Measurements from ENCODE around the gene NLRP11. TPM values are rescaled to one million over a fixed set of nuclear protein-coding genes. Genes with fewer than 3 reads are reported as not detected.

NLRP11 gene
- total RNA-seq (not detected), total RNA-seq (0 to 0.38 (median 0) reads per million in 29 experiments)
- not detected for total RNA-seq (2013)

- Histone ChIP-seq H3K9me3 (no peaks in the 10 kb centered on the region), H3K4me1 (ENCODE audit: control insufficient read depth in 1 of 2, extremely low read depth in 1 of 2, insufficient read depth in 2 of 2, low read length in 2 of 2) (no peaks in the 10 kb centered on the region), H3K27ac (ENCODE audit: low read length) (no peak within 1 kb of the TSS), H3K27me3 (replicated peaks in 1 of 2; ENCODE audit: control insufficient read depth in 2 of 2, extremely low read depth in 1 of 2, insufficient read depth in 2 of 2, low read length in 1 of 2) (peaks cover 0 to 2% of the 10 kb centered on the region in 2 experiments), H3K4me3 (ENCODE audit: control insufficient read depth in 1 of 2, extremely low read depth in 1 of 2, low read length in 1 of 2) (no peak within 1 kb of the TSS), H3K36me3 (ENCODE audit: control insufficient read depth in 2 of 2, extremely low read depth in 1 of 2, insufficient read depth in 1 of 2, low read length in 1 of 2) (no peaks in the 10 kb centered on the region)
- peaks cover 0 to 4% (median under 1%) of the 10 kb centered on the region in 3 donors for H3K9me3 Mint-ChIP-seq
- no peak within 1 kb of the TSS for H3K4me3 Mint-ChIP-seq
- H3K27ac Mint-ChIP-seq: no peak within 1 kb of the TSS
- no peaks in the 10 kb centered on the region for H3K4me1 Mint-ChIP-seq
- H3K36me3 Mint-ChIP-seq: no peaks in the 10 kb centered on the region
- POLR2A ChIA-PET: no interaction called here
- ATAC-seq (replicated peaks in 1 of 4): no peak
- CTCF ChIA-PET: no interaction called here
- WGBS (ENCODE audit: insufficient coverage): 85% methylated on average over 7 of the region's 10 CpGs
- no peak for DNase-seq
- H3K27me3 Mint-ChIP-seq: peaks cover 0 to 4% of the 10 kb centered on the region in 2 donors
These were observed at the start of gene NLRP11 for GRCh38 chr19:55831846-55832245. Gene NLRP11, minus strand, starts transcription at chr19:55831999. Its CDS starts 13,825 bp downstream, at chr19:55818174.

- no peak for ATAC-seq (replicated peaks in 1 of 4)
- H3K4me3 Mint-ChIP-seq: no peak overlapping the region
- 42% methylated on average over 3 of the region's 3 CpGs for WGBS (ENCODE audit: insufficient coverage)
These were observed 45.4 kb upstream of the NLRP11 start for GRCh38 chr19:55877211-55877610.

DNA sequence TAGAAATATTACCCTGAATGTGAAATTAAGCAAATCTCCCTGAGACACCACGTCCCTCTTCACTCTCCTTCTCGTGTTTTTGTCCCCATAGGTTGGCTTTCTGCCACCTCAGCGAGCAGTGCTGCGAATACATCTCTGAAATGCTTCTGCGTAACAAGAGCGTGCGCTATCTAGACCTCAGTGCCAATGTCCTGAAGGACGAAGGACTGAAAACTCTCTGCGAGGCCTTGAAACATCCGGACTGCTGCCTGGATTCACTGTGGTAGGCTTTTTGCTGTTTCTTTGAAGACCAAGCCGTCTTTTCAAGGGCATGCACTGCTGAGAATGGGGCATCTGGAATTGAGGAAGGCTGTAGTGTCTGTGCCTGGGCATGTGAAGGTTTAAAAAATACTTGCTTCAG, 38.9 kb upstream of the NLRP11 start:
- no peaks in the 10 kb centered on the region for H3K4me1 ChIP-seq (ENCODE audit: control insufficient read depth in 1 of 2, extremely low read depth in 1 of 2, insufficient read depth in 2 of 2, low read length in 2 of 2)
- POLR2A ChIA-PET: no interaction called here
- ATAC-seq (replicated peaks in 1 of 4): no peak

More at GRCh38 chr19:55877211-55877610, 45.4 kb upstream of the NLRP11 start:
- H3K27ac Mint-ChIP-seq: no peak overlapping the region
- H3K27me3 ChIP-seq (replicated peaks in 1 of 2; ENCODE audit: control insufficient read depth in 2 of 2, extremely low read depth in 1 of 2, insufficient read depth in 2 of 2, low read length in 1 of 2): peaks cover 0 to 3% of the 10 kb centered on the region in 2 experiments
- no peak overlapping the region for H3K27ac ChIP-seq (ENCODE audit: low read length)
- H3K9me3 Mint-ChIP-seq: peaks cover 25 to 34% (median 32%) of the 10 kb centered on the region in 3 donors
- H3K36me3 ChIP-seq (ENCODE audit: control insufficient read depth in 2 of 2, extremely low read depth in 1 of 2, insufficient read depth in 1 of 2, low read length in 1 of 2): no peaks in the 10 kb centered on the region
- H3K4me1 Mint-ChIP-seq: no peaks in the 10 kb centered on the region
- CTCF ChIA-PET: no interaction called here
- POLR2A ChIA-PET: no interaction called here
- H3K4me1 ChIP-seq (ENCODE audit: control insufficient read depth in 1 of 2, extremely low read depth in 1 of 2, insufficient read depth in 2 of 2, low read length in 2 of 2): no peaks in the 10 kb centered on the region
- DNase-seq: no peak
- H3K9me3 ChIP-seq: no peaks in the 10 kb centered on the region
- no peaks in the 10 kb centered on the region for H3K27me3 Mint-ChIP-seq
- no peaks in the 10 kb centered on the region for H3K36me3 Mint-ChIP-seq
- H3K4me3 ChIP-seq (ENCODE audit: control insufficient read depth in 1 of 2, extremely low read depth in 1 of 2, low read length in 1 of 2): no peak overlapping the region

DNA sequence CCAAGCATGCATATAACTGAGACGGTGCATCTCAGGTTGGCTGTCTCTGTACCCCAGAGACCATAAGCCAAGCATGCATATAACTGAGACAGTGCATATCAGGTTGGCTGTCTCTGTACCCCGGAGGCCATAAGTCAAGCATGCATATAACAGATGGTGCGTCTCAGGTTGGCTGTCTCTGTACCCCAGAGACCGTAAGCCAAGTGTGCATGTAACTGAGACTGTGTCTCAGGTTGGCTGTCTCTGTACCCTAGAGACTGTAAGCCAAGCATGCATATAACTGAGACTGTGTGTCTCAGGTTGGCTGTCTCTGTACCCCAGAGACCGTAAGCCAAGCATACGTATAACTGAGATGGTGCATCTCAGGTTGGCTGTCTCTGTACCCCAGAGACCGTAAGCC, 35.3 kb upstream of the NLRP11 start:
- Histone ChIP-seq H3K27ac (ENCODE audit: low read length) (no peak overlapping the region), H3K4me1 (ENCODE audit: control insufficient read depth in 1 of 2, extremely low read depth in 1 of 2, insufficient read depth in 2 of 2, low read length in 2 of 2) (no peaks in the 10 kb centered on the region), H3K27me3 (replicated peaks in 1 of 2; ENCODE audit: control insufficient read depth in 2 of 2, extremely low read depth in 1 of 2, insufficient read depth in 2 of 2, low read length in 1 of 2) (peaks cover 0 to 9% of the 10 kb centered on the region in 2 experiments), H3K4me3 (ENCODE audit: control insufficient read depth in 1 of 2, extremely low read depth in 1 of 2, low read length in 1 of 2) (no peak overlapping the region), H3K36me3 (ENCODE audit: control insufficient read depth in 2 of 2, extremely low read depth in 1 of 2, insufficient read depth in 1 of 2, low read length in 1 of 2) (no peaks in the 10 kb centered on the region), H3K9me3 (no peaks in the 10 kb centered on the region)
- peaks cover 15 to 22% (median 21%) of the 10 kb centered on the region in 3 donors for H3K9me3 Mint-ChIP-seq
- CTCF ChIA-PET: no interaction called here
- peaks cover 5 to 7% of the 10 kb centered on the region in 2 donors for H3K27me3 Mint-ChIP-seq
- no peak overlapping the region for H3K4me3 Mint-ChIP-seq
- POLR2A ChIA-PET: no interaction called here
- 92% methylated on average over 7 of the region's 7 CpGs for WGBS (ENCODE audit: insufficient coverage)
- no peaks in the 10 kb centered on the region for H3K36me3 Mint-ChIP-seq
- no peaks in the 10 kb centered on the region for H3K4me1 Mint-ChIP-seq
- H3K27ac Mint-ChIP-seq: no peak overlapping the region
- no peak for ATAC-seq (replicated peaks in 1 of 4)
- DNase-seq: no peak

More for the DNA sequence above, 38.9 kb upstream of the NLRP11 start:
- peaks cover 5 to 7% of the 10 kb centered on the region in 2 donors for H3K27me3 Mint-ChIP-seq
- H3K27ac Mint-ChIP-seq: no peak overlapping the region
- Histone ChIP-seq H3K36me3 (ENCODE audit: control insufficient read depth in 2 of 2, extremely low read depth in 1 of 2, insufficient read depth in 1 of 2, low read length in 1 of 2) (no peaks in the 10 kb centered on the region), H3K9me3 (no peaks in the 10 kb centered on the region), H3K27me3 (replicated peaks in 1 of 2; ENCODE audit: control insufficient read depth in 2 of 2, extremely low read depth in 1 of 2, insufficient read depth in 2 of 2, low read length in 1 of 2) (peaks cover 0 to 8% of the 10 kb centered on the region in 2 experiments), H3K4me3 (ENCODE audit: control insufficient read depth in 1 of 2, extremely low read depth in 1 of 2, low read length in 1 of 2) (no peak overlapping the region), H3K27ac (ENCODE audit: low read length) (no peak overlapping the region)
- H3K36me3 Mint-ChIP-seq: no peaks in the 10 kb centered on the region
- WGBS (ENCODE audit: insufficient coverage): 81% methylated on average over 11 of the region's 11 CpGs
- H3K4me1 Mint-ChIP-seq: no peaks in the 10 kb centered on the region
- CTCF ChIA-PET: no interaction called here
- DNase-seq: no peak
- H3K9me3 Mint-ChIP-seq: peaks cover 12 to 25% (median 21%) of the 10 kb centered on the region in 3 donors
- H3K4me3 Mint-ChIP-seq: no peak overlapping the region

- WGBS (ENCODE audit: insufficient coverage): 45% methylated on average over 2 of the region's 3 CpGs
- DNase-seq: no peak
- POLR2A ChIA-PET: no interaction called here
- ATAC-seq (replicated peaks in 1 of 4): no peak
- CTCF ChIA-PET: no interaction called here
- H3K36me3 ChIP-seq (ENCODE audit: control insufficient read depth in 2 of 2, extremely low read depth in 1 of 2, insufficient read depth in 1 of 2, low read length in 1 of 2): no peaks in the 10 kb centered on the region
- no peaks in the 10 kb centered on the region for H3K36me3 Mint-ChIP-seq
- H3K27ac ChIP-seq (ENCODE audit: low read length): no peak overlapping the region
- H3K27me3 ChIP-seq (replicated peaks in 1 of 2; ENCODE audit: control insufficient read depth in 2 of 2, extremely low read depth in 1 of 2, insufficient read depth in 2 of 2, low read length in 1 of 2): peaks cover 0 to 9% of the 10 kb centered on the region in 2 experiments
- no peaks in the 10 kb centered on the region for H3K4me1 Mint-ChIP-seq
- no peak overlapping the region for H3K4me3 ChIP-seq (ENCODE audit: control insufficient read depth in 1 of 2, extremely low read depth in 1 of 2, low read length in 1 of 2)
- no peak overlapping the region for H3K27ac Mint-ChIP-seq
- no peaks in the 10 kb centered on the region for H3K9me3 ChIP-seq
- no peaks in the 10 kb centered on the region for H3K4me1 ChIP-seq (ENCODE audit: control insufficient read depth in 1 of 2, extremely low read depth in 1 of 2, insufficient read depth in 2 of 2, low read length in 2 of 2)
- H3K4me3 Mint-ChIP-seq: no peak overlapping the region
- peaks cover 5 to 7% of the 10 kb centered on the region in 2 donors for H3K27me3 Mint-ChIP-seq
- H3K9me3 Mint-ChIP-seq: peaks cover 15 to 23% (median 21%) of the 10 kb centered on the region in 3 donors
These were observed 34.7 kb upstream of the NLRP11 start for GRCh38 chr19:55866521-55866920.

GRCh38 chr19:55858969-55859368, 27.2 kb upstream of the NLRP11 start:
- no peak for DNase-seq
- ChIA-PET POLR2A (no interaction called here), CTCF (no interaction called here)
- Mint-ChIP-seq H3K9me3 (peaks cover 0 to 3% (median 2%) of the 10 kb centered on the region in 3 donors), H3K4me3 (no peak overlapping the region), H3K27me3 (no peaks in the 10 kb centered on the region), H3K36me3 (no peaks in the 10 kb centered on the region), H3K4me1 (no peaks in the 10 kb centered on the region), H3K27ac (no peak overlapping the region)
- H3K4me3 ChIP-seq (ENCODE audit: control insufficient read depth in 1 of 2, extremely low read depth in 1 of 2, low read length in 1 of 2): no peak overlapping the region
- 69% methylated on average over 2 of the region's 5 CpGs for WGBS (ENCODE audit: insufficient coverage)
- no peak overlapping the region for H3K27ac ChIP-seq (ENCODE audit: low read length)
- no peaks in the 10 kb centered on the region for H3K36me3 ChIP-seq (ENCODE audit: control insufficient read depth in 2 of 2, extremely low read depth in 1 of 2, insufficient read depth in 1 of 2, low read length in 1 of 2)
- no peaks in the 10 kb centered on the region for H3K9me3 ChIP-seq
- H3K27me3 ChIP-seq (replicated peaks in 1 of 2; ENCODE audit: control insufficient read depth in 2 of 2, extremely low read depth in 1 of 2, insufficient read depth in 2 of 2, low read length in 1 of 2): peaks cover 0 to 4% of the 10 kb centered on the region in 2 experiments
- no peaks in the 10 kb centered on the region for H3K4me1 ChIP-seq (ENCODE audit: control insufficient read depth in 1 of 2, extremely low read depth in 1 of 2, insufficient read depth in 2 of 2, low read length in 2 of 2)
- ATAC-seq (replicated peaks in 1 of 4): no peak

GRCh38 chr19:55858401-55858800, 26.6 kb upstream of the NLRP11 start:
- H3K27ac Mint-ChIP-seq: no peak overlapping the region
- peaks cover 2 to 8% (median 5%) of the 10 kb centered on the region in 3 donors for H3K9me3 Mint-ChIP-seq
- H3K4me3 ChIP-seq (ENCODE audit: control insufficient read depth in 1 of 2, extremely low read depth in 1 of 2, low read length in 1 of 2): no peak overlapping the region
- H3K4me3 Mint-ChIP-seq: no peak overlapping the region
- no peaks in the 10 kb centered on the region for H3K36me3 Mint-ChIP-seq
- WGBS (ENCODE audit: insufficient coverage): 89% methylated on average over 8 of the region's 14 CpGs
- ChIA-PET CTCF (no interaction called here), POLR2A (no interaction called here)
- DNase-seq (no peak), ATAC-seq (replicated peaks in 1 of 4) (no peak)
- H3K27me3 ChIP-seq (replicated peaks in 1 of 2; ENCODE audit: control insufficient read depth in 2 of 2, extremely low read depth in 1 of 2, insufficient read depth in 2 of 2, low read length in 1 of 2): peaks cover 0 to 3% of the 10 kb centered on the region in 2 experiments
- H3K4me1 Mint-ChIP-seq: no peaks in the 10 kb centered on the region
- H3K4me1 ChIP-seq (ENCODE audit: control insufficient read depth in 1 of 2, extremely low read depth in 1 of 2, insufficient read depth in 2 of 2, low read length in 2 of 2): no peaks in the 10 kb centered on the region
- no peaks in the 10 kb centered on the region for H3K9me3 ChIP-seq
- H3K36me3 ChIP-seq (ENCODE audit: control insufficient read depth in 2 of 2, extremely low read depth in 1 of 2, insufficient read depth in 1 of 2, low read length in 1 of 2): no peaks in the 10 kb centered on the region
- H3K27me3 Mint-ChIP-seq: no peaks in the 10 kb centered on the region
- no peak overlapping the region for H3K27ac ChIP-seq (ENCODE audit: low read length)
